IgD-negative memory B cell (primary cell): ENCODE measurements around the gene KAT6B. TPM values are rescaled to one million over a fixed set of nuclear protein-coding genes. Genes with fewer than 3 reads are reported as not detected.
"Not testable (repeated sequence)": the region's sequence is repeated elsewhere in the genome, so short reads cannot be mapped to it uniquely, and the experiment has no call there.

Experiments
- H3K27ac Mint-ChIP-seq, 3 donors: one replicate each; pipeline ENCODE4 v1.8.0; 2020 to 2022; ENCODE audit warnings: mild to moderate bottlenecking in 3 of 3, mixed read lengths in 3 of 3, moderate library complexity in 1 of 3
- H3K27me3 Mint-ChIP-seq: one replicate; pipeline ENCODE4 v1.8.0; 2021; ENCODE audit warnings: mixed read lengths
- H3K36me3 Mint-ChIP-seq: one replicate; pipeline ENCODE4 v1.8.0; 2020; ENCODE audit warnings: mild to moderate bottlenecking, mixed read lengths
- H3K4me1 Mint-ChIP-seq, 3 donors: one replicate each; pipeline ENCODE4 v1.8.0; 2020 to 2022; ENCODE audit warnings: mixed read lengths in 3 of 3, mild to moderate bottlenecking in 1 of 3
- H3K4me3 Mint-ChIP-seq, 4 donors: one replicate each; pipeline ENCODE4 v1.8.0; 2020 to 2022; ENCODE audit warnings: mild to moderate bottlenecking in 4 of 4, mixed read lengths in 4 of 4, moderate library complexity in 3 of 4
- H3K9me3 Mint-ChIP-seq, 3 donors: one replicate each; pipeline ENCODE4 v1.8.0; 2020 to 2021; ENCODE audit warnings: mixed read lengths in 3 of 3, mild to moderate bottlenecking in 1 of 3
- polyA plus RNA-seq: library from polyadenylated mRNA; unstranded; fragments of 300-500 nt; fragmentation: Illumina TruSeq; gene quantifications from one replicate; pipeline ENCODE4 v1.2.3, GENCODE V29; 2021

The KAT6B gene
- polyA plus RNA-seq, 1 donor from 2014 or later = 27.1 TPM

GRCh38 chr10:74881253-74881884 lies 55.0 kb downstream of the KAT6B start:
- H3K27ac Mint-ChIP-seq = no peak overlapping the region

GRCh38 chr10:74882427-74882826 lies 56.0 kb downstream of the KAT6B start:
- H3K4me1 Mint-ChIP-seq = peaks cover 5 to 18% (median 8%) of the 10 kb centered on the region in 3 donors
- H3K27me3 Mint-ChIP-seq = no peaks in the 10 kb centered on the region
- peaks cover 4% of the 10 kb centered on the region for H3K36me3 Mint-ChIP-seq
- no peak overlapping the region for H3K27ac Mint-ChIP-seq
- no peaks in the 10 kb centered on the region for H3K9me3 Mint-ChIP-seq
- no peak overlapping the region for H3K4me3 Mint-ChIP-seq

More at GRCh38 chr10:74881253-74881884, 55.0 kb downstream of the KAT6B start:
- H3K36me3 Mint-ChIP-seq = peaks cover 4% of the 10 kb centered on the region
- H3K27me3 Mint-ChIP-seq = no peaks in the 10 kb centered on the region
- H3K9me3 Mint-ChIP-seq = no peaks in the 10 kb centered on the region
- peaks cover 5 to 18% (median 7%) of the 10 kb centered on the region in 3 donors for H3K4me1 Mint-ChIP-seq
- no peak overlapping the region for H3K4me3 Mint-ChIP-seq

- Mint-ChIP-seq H3K4me1 (peaks cover 5 to 18% (median 8%) of the 10 kb centered on the region in 3 donors), H3K4me3 (no peak overlapping the region), H3K27me3 (no peaks in the 10 kb centered on the region), H3K36me3 (peaks cover 4% of the 10 kb centered on the region), H3K9me3 (no peaks in the 10 kb centered on the region), H3K27ac (no peak overlapping the region)
Measured at GRCh38 chr10:74882831-74883230, 56.4 kb downstream of the KAT6B start.

- Mint-ChIP-seq H3K27me3 (no peaks in the 10 kb centered on the region), H3K27ac (no peak overlapping the region), H3K4me3 (no peak overlapping the region), H3K36me3 (peaks cover 4% of the 10 kb centered on the region), H3K4me1 (peaks cover 7 to 18% (median 12%) of the 10 kb centered on the region in 3 donors), H3K9me3 (no peaks in the 10 kb centered on the region)
Measured at GRCh38 chr10:74883428-74883827, 57.0 kb downstream of the KAT6B start.

- Mint-ChIP-seq H3K9me3 (no peaks in the 10 kb centered on the region), H3K36me3 (no peaks in the 10 kb centered on the region), H3K4me1 (peaks cover 15% of the 10 kb centered on the region in 3 donors), H3K27ac (peak overlapping the region in 1 of 3 donors; percentile 74), H3K4me3 (peak overlapping the region in 1 of 4 donors; percentile 31), H3K27me3 (no peaks in the 10 kb centered on the region)
Measured at GRCh38 chr10:74887614-74888284, 61.3 kb downstream of the KAT6B start.

GRCh38 chr10:74888962-74889661 lies 62.7 kb downstream of the KAT6B start:
- Mint-ChIP-seq H3K36me3 (peaks cover 2% of the 10 kb centered on the region), H3K9me3 (no peaks in the 10 kb centered on the region), H3K27me3 (no peaks in the 10 kb centered on the region), H3K27ac (no peak overlapping the region), H3K4me1 (peaks cover 7 to 14% (median 13%) of the 10 kb centered on the region in 3 donors), H3K4me3 (peak overlapping the region in 1 of 4 donors; percentile 14)

- H3K27me3 Mint-ChIP-seq = no peaks in the 10 kb centered on the region
- peaks cover 8 to 16% (median 14%) of the 10 kb centered on the region in 3 donors for H3K4me1 Mint-ChIP-seq
- no peak overlapping the region for H3K4me3 Mint-ChIP-seq
- no peak overlapping the region for H3K27ac Mint-ChIP-seq
- peaks cover 2% of the 10 kb centered on the region for H3K36me3 Mint-ChIP-seq
- no peaks in the 10 kb centered on the region for H3K9me3 Mint-ChIP-seq
Measured at GRCh38 chr10:74889662-74889998, 63.2 kb downstream of the KAT6B start.

- peaks cover 4% of the 10 kb centered on the region for H3K36me3 Mint-ChIP-seq
- peaks cover 14 to 20% (median 16%) of the 10 kb centered on the region in 3 donors for H3K4me1 Mint-ChIP-seq
- no peak overlapping the region for H3K27ac Mint-ChIP-seq
- H3K27me3 Mint-ChIP-seq = no peaks in the 10 kb centered on the region
- no peaks in the 10 kb centered on the region for H3K9me3 Mint-ChIP-seq
- H3K4me3 Mint-ChIP-seq = no peak overlapping the region
Measured at GRCh38 chr10:74890460-74890859, 64.1 kb downstream of the KAT6B start.

- H3K27ac Mint-ChIP-seq = no peak overlapping the region
- no peaks in the 10 kb centered on the region for H3K27me3 Mint-ChIP-seq
- no peaks in the 10 kb centered on the region for H3K9me3 Mint-ChIP-seq
- H3K4me1 Mint-ChIP-seq = peaks cover 14 to 24% (median 22%) of the 10 kb centered on the region in 3 donors
- peaks cover 9% of the 10 kb centered on the region for H3K36me3 Mint-ChIP-seq
- H3K4me3 Mint-ChIP-seq = no peak overlapping the region
Measured at GRCh38 chr10:74891053-74891452, 64.7 kb downstream of the KAT6B start.

GRCh38 chr10:74892839-74893238 lies 66.4 kb downstream of the KAT6B start:
- Mint-ChIP-seq H3K27me3 (no peaks in the 10 kb centered on the region), H3K27ac (no peak overlapping the region), H3K9me3 (no peaks in the 10 kb centered on the region), H3K4me1 (peaks cover 17 to 36% (median 32%) of the 10 kb centered on the region in 3 donors), H3K4me3 (no peak overlapping the region), H3K36me3 (peaks cover 11% of the 10 kb centered on the region)

GRCh38 chr10:74893329-74893728 lies 66.9 kb downstream of the KAT6B start:
- Mint-ChIP-seq H3K36me3 (peaks cover 11% of the 10 kb centered on the region), H3K4me1 (peaks cover 17 to 41% (median 32%) of the 10 kb centered on the region in 3 donors)
- not testable (repeated sequence) for H3K9me3 Mint-ChIP-seq, H3K4me3 Mint-ChIP-seq, H3K27me3 Mint-ChIP-seq, H3K27ac Mint-ChIP-seq

GRCh38 chr10:74896788-74897527 lies 70.6 kb downstream of the KAT6B start:
- H3K27me3 Mint-ChIP-seq = no peaks in the 10 kb centered on the region
- peaks cover 11% of the 10 kb centered on the region for H3K36me3 Mint-ChIP-seq
- no peak overlapping the region for H3K27ac Mint-ChIP-seq
- H3K9me3 Mint-ChIP-seq = no peaks in the 10 kb centered on the region
- peaks cover 24 to 58% (median 41%) of the 10 kb centered on the region in 3 donors for H3K4me1 Mint-ChIP-seq
- peak overlapping the region in 1 of 4 donors; percentile 13 for H3K4me3 Mint-ChIP-seq

- H3K36me3 Mint-ChIP-seq = peaks cover 9% of the 10 kb centered on the region
- H3K27me3 Mint-ChIP-seq = no peaks in the 10 kb centered on the region
- peaks cover 27 to 58% (median 43%) of the 10 kb centered on the region in 3 donors for H3K4me1 Mint-ChIP-seq
- H3K4me3 Mint-ChIP-seq = peak overlapping the region in 2 of 4 donors; percentile 36 to 46
- peak overlapping the region in 1 of 3 donors; percentile 15 for H3K27ac Mint-ChIP-seq
- H3K9me3 Mint-ChIP-seq = no peaks in the 10 kb centered on the region
Measured at GRCh38 chr10:74898201-74898976, 72.0 kb downstream of the KAT6B start.

- H3K9me3 Mint-ChIP-seq = no peaks in the 10 kb centered on the region
- peaks cover 9% of the 10 kb centered on the region for H3K36me3 Mint-ChIP-seq
- H3K27me3 Mint-ChIP-seq = no peaks in the 10 kb centered on the region
- peak overlapping the region in 2 of 4 donors; percentile 15 to 30 for H3K4me3 Mint-ChIP-seq
- H3K27ac Mint-ChIP-seq = peak overlapping the region in 2 of 3 donors; percentile 48 to 60
- peaks cover 27 to 49% (median 39%) of the 10 kb centered on the region in 3 donors for H3K4me1 Mint-ChIP-seq
Measured at GRCh38 chr10:74900297-74900696, 73.9 kb downstream of the KAT6B start.
